GM18502 (cell line): ENCODE results near the gene PDCD6IP.

Experiments used
- ATAC-seq: cut with Tn5 transposase; IDR thresholded peaks from one replicate; pipeline ENCODE4 v1.9.1; 2021; ENCODE audit warnings: mild to moderate bottlenecking; ENCODE audit not compliant: unreplicated experiment, poor library complexity

The PDCD6IP gene

GRCh38 chr3:33884701-33885100 lies 86.3 kb downstream of the PDCD6IP start:
- ATAC-seq = no peak

GRCh38 chr3:33885496-33885895 lies 87.1 kb downstream of the PDCD6IP start:
- ATAC-seq = no peak

DNA sequence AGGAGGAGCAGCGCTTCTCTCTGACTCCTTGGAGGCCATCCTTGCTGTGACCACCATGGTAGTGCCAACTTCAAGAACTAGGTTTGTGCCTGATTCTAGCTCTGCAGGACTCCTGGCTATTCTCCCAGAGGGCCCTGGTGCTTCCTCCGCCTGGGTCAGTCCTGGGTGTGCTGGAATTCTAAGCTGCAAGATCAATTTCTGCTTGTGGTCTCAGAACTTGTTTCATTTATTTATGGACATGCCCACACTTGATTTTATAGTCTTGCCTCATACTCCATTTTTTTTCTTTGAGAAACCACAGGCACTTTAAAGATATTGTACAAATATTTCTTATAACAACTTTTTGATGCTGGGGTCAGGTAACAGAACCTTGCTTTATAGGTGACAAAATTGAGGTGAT lies 87.6 kb downstream of the PDCD6IP start:
- ATAC-seq = no peak

DNA sequence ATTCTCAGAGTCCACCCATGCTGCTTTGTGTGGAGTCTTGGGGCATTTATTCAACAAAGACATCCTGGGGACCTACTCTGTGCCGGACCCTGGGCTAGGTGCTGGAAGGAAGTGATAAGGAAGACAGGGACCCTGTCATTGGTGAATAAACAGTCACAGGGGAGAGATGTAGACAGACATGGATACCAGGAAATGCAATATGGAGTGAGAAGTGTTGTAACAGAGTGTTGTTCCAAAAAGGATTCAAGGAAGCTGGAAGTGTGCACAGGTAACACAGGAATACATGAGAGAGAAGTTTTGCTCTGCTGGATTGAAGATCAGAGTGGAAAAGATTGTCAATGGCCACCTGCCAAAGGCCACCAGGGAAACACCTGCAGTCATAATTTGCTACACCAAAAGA lies 89.0 kb downstream of the PDCD6IP start:
- no peak for ATAC-seq

GRCh38 chr3:33889394-33890039 lies 91.1 kb downstream of the PDCD6IP start:
- ATAC-seq = no peak

DNA sequence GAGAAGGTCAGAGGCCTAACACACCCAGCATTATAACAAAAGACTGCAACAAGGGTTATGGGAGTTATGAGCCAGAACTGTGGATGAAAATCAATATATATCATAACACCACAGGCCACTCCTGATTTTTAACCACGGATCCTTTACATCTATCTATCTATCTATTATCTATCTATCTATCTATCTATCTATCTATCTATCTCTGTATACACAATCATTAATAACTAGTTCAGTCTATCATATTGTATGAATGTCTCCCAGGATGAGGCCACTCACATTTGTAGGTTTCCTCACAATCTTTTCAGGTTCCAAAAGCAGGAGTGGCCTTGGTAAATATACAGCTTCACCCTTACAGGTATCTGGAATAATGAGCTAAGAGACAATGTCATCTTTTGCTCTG lies 94.2 kb downstream of the PDCD6IP start:
- ATAC-seq = no peak

DNA sequence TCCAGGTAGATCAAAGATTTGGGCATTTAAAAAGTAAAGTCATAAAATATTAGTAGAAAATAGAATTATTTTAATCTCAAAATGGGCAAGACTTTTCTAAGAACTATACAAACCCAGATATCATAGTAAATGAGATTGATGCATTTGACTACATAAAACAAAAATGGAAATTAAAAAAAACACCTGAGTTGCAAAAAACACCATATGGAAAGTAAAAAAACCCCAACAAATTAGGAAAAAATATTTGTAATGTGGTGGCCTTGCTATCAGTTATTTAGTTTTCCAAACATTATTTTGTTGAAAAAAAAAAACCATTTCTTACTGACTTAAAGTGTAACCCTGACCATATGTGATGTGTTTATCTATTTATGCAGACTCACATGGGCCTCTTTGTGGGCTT lies 97.2 kb downstream of the PDCD6IP start:
- ATAC-seq = no peak

- ATAC-seq = no peak
These were observed 98.9 kb downstream of the PDCD6IP start for GRCh38 chr3:33897306-33897705.

DNA sequence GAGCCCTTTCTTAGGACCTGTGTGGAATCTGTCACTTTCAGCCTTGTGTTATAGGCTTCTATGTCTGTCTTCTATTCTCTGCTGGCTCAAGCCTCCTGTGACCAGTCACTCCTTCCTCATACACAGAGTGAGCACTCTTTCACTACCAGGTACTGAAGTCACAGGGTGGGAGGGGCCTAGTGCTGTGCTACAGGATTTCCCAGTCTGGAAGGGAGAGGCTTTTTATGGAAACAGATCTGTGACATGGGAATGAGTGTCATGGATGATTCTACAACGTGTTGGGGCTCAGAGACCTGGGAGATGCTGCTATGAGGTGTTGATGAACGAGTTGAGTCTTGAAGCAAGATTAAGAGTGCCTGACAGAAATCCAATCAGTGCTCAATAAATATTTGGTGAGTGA lies 100.5 kb downstream of the PDCD6IP start:
- no peak for ATAC-seq

- ATAC-seq = no peak
These were observed 102.0 kb downstream of the PDCD6IP start for GRCh38 chr3:33900440-33900808.

DNA sequence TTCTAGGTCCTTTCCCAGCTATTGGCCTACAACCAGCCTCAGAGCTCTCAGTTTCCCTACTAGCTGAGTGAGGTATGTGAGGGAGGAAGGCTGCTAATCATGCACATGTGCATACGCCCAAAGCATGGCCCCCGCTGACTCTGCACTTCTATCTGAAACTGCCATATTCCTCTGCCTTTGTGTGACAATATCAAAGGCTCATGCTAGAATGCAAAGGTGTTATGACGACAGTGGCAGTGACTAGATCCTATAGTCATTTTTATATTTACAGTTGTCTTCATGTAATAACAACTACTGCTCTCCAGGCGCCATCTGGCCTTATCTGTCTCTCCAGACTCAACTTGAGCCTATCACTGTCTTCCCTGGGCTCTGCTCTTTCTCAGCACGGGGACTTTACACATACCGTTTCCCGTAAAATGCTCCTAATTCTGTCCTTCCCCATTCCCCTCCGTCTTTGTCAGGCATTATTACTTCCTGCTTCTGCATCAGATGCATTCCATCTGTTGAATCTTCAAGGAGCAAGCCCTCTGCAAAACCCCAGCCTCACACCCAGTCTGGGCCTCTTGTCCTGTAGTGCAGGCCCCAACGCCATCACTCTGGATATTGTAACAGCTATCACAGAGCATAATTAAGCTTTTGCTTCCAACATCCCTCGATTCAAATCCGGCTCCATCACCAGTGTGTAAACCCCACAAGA lies 102.5 kb downstream of the PDCD6IP start:
- no peak for ATAC-seq

GRCh38 chr3:33901862-33902563 lies 103.6 kb downstream of the PDCD6IP start:
- ATAC-seq = no peak

- ATAC-seq = no peak
These were observed 106.3 kb downstream of the PDCD6IP start for GRCh38 chr3:33904730-33905129.

GRCh38 chr3:33908250-33908851 lies 109.9 kb downstream of the PDCD6IP start:
- ATAC-seq = no peak

DNA sequence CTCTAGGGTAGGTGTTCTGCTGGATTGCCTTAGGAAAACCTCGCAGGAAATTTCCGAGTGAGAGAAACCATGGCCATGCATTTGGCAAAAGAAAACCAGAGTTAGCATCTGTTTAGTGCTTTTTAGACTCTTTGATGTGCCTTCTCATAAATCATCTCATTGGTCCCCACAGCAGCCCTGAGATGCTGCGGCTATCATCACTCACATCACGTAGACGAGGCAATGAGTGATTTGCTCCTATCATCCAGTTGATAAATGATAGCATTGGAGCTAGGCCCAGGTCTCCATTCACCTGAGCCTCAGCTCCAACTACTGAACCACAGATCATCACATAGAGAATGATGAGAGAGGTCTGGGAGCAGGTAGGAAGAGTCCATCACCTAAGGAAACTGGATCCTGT lies 111.1 kb downstream of the PDCD6IP start:
- no peak for ATAC-seq

DNA sequence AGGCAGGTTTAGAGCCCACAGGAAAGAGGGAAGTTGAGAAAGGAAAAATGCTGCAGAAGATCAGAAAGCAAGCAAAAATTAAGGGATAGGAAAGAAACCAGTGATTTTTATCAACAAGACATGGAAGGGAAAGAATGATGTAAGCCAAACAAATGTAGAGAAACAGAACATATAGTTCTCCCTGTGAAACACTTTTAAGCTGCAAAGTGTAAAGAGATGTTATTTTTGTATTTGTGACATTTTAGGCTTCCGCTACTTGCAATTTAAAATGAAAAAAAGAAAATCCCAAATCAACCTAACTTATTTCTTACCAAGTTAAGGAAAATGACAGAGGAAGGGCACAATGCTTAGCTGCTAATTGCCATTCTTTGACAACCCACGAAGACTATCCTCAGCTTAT lies 111.6 kb downstream of the PDCD6IP start:
- no peak for ATAC-seq

DNA sequence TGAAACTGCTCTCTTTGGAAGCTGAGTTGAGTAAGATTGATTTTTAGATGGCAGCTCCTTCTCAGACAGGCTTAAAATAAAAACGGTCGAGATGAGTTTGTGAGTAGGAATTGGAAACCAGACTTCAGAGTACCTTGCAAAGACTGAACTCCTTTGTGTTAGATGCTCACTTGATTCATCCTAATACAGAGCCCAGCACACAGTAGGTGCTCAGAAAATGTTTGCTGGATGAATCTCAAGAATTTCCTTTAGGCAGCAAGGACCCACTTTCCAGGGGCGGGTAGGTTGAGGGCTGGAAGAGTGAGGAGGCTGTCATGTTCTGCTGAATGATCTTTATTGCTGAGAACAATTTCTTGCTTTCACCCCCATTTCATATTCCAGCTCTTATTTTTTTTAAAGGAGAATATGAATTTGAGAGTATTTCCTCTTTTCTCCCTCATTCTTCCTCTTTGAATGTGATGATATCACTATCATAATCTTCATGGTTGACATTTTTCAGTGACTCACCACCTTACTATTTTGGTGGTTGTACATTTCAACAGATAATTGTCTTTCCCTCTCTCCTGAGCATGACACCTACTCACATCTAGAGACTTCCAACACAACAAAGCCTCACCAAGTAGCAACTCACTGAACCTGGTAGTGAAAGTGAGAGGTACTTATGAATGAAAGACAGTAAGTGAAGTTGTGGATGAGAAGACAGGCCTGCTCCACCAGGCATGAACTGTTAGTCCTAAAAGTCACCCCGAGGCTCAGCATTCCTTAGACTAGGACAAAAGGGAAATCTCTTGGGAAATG lies 113.3 kb downstream of the PDCD6IP start:
- no peak for ATAC-seq

DNA sequence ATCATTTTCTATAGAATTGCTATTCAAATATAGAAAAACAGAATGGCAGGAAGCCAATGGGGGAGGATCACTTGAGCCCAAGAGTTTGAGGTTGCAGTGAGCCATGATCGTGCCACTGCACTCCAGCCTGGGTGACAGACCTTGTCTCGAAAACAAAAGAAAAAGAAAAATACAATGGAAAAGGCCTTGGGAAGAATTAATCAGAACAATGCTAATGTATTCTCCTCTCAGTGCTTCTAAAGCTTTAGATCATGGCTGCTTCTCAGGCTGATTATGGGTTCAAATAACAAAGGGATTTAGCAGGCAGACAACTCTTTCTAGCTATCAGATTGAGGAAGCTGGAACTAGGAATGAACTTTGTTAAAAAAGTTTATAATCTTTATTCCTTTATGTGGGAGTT lies 115.8 kb downstream of the PDCD6IP start:
- ATAC-seq = no peak

GRCh38 chr3:33914731-33915379 lies 116.4 kb downstream of the PDCD6IP start:
- no peak for ATAC-seq
